ENCODE data around the gene ANO8.

- no peak for TF ChIP-seq CTCF (IDR thresholded peaks at IDR 0.05)
- no peak for TF ChIP-seq POLR2A (IDR thresholded peaks at IDR 0.05)
Measured at GRCh38 chr19:17332677-17333581, 1.7 kb downstream of the ANO8 start.
